KBM-7 (cell line): ENCODE results near the gene CMIP.
A peak's percentile ranks its signal among the peaks of the same experiment; 100 is the strongest.

Source experiments
- DNase-seq: peaks from one replicate; pipeline ENCODE4 v3.0.0-alpha.2; 2015
- in situ Hi-C: fragments of 300-500 bp; cut with MboI; formaldehyde crosslinking; loops from 2 replicates; pipeline ENCODE4 v1.14.3; 2020; ENCODE audit warnings: low sequenced_read_pairs, low pct_unique_long_range_greater_than_20kb, mixed read lengths

The CMIP gene

GRCh38 chr16:81583893-81584631 is 139.5 kb downstream of the CMIP start:
- no peak for DNase-seq
- in situ Hi-C loops = no loop called here

- in situ Hi-C loops = no loop called here
- DNase-seq = peak; percentile 26
Observed at GRCh38 chr16:81585785-81586184, 141.2 kb downstream of the CMIP start.

- no peak for DNase-seq
- in situ Hi-C loops = no loop called here
Observed at GRCh38 chr16:81586417-81586816, 141.8 kb downstream of the CMIP start.

GRCh38 chr16:81586977-81587625 is 142.5 kb downstream of the CMIP start:
- in situ Hi-C loops = no loop called here
- DNase-seq = no peak

- DNase-seq = no peak
- in situ Hi-C loops = no loop called here
Observed at GRCh38 chr16:81587626-81588160, 143.1 kb downstream of the CMIP start.

- in situ Hi-C loops = no loop called here
- DNase-seq = no peak
Observed at GRCh38 chr16:81588326-81589081, 143.9 kb downstream of the CMIP start.

DNA sequence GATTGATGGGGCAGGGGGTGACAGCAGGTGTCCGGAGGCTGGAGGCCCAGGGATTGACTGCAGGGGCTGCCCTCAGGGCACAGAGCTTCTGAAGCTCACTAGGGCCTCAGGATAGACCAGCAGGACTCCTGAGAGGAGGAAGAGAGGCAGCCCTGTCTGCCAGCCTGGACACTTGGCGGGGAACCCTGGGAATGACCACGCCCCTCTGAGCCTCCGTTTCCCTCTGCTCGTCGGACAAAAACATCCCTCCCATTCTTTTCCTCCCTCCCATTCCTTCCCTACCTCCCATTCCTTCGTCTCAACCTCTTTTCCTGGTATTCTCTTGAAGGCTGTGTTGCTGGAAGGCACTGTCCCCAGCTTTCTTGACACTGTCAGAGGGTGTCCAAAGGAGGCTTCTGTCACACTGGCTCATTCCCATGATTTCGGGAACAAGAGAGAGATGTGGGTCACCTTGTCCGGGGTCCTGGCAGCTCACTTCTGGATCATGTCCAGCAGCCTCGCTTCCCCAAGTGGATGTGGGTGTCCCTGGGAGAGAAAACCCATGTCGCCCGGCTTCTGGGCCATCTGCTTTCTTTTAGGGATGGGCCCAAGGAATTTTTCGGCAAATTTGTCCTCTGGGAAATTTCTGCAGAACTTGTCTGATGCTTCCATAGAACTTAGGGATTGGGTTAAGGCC is 145.5 kb downstream of the CMIP start:
- in situ Hi-C loops = no loop called here

GRCh38 chr16:81590714-81591544 is 146.3 kb downstream of the CMIP start:
- DNase-seq = no peak
- in situ Hi-C loops = no loop called here

More for the DNA sequence above, 145.5 kb downstream of the CMIP start:
- DNase-seq = no peak

- in situ Hi-C loops = no loop called here
- no peak for DNase-seq
Observed at GRCh38 chr16:81591545-81591870, 146.9 kb downstream of the CMIP start.

DNA sequence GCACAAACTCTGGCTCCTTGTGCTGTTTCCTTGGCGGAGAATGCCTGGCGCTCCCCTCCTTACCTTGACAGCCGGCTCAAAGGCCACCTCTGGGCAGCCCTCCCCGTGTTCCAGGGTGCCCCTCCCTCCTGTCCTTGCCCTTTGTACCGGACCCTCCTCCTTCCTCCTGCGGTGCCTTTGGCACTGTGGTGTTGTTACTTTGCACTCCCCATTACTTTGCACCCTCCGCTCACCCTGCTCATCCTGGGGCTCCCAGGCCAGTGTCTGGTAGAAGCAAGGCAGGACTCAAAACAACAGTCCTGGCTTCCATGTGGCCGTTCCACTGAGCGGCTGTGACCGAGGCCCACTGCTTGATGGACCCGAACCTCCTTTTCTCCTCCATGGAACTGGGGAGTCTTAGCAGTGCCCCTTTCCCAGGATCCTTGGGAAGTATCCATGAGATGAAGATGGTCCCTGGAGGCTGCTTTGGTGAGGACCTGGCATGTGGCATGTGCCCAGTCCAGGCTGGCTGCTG is 147.8 kb downstream of the CMIP start:
- DNase-seq = no peak
- in situ Hi-C loops = no loop called here

GRCh38 chr16:81593481-81593880 is 148.9 kb downstream of the CMIP start:
- DNase-seq = no peak
- in situ Hi-C loops = no loop called here

- DNase-seq = no peak
- in situ Hi-C loops = no loop called here
Observed at GRCh38 chr16:81595629-81596292, 151.2 kb downstream of the CMIP start.

- no peak for DNase-seq
- in situ Hi-C loops = no loop called here
Observed at GRCh38 chr16:81597079-81597658, 152.6 kb downstream of the CMIP start.

DNA sequence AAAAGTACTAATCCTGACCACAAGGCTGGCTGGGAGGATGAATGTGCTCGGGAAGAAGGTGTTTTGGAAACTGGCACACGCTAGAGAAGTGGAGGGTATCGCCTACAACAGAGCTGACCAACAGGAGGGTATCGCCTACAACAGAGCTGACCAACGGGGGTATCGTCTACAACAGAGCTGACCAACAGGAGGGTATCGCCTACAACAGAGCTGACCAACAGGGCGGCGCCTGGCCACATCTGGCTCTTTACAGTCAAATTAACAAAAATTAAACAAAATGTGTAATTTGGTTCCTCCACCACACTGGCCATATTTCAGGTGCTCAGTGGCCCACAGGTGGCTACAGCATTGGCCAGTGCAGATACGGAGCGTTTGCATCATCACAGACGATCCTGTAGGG is 153.5 kb downstream of the CMIP start:
- in situ Hi-C loops = no loop called here
- DNase-seq = no peak

DNA sequence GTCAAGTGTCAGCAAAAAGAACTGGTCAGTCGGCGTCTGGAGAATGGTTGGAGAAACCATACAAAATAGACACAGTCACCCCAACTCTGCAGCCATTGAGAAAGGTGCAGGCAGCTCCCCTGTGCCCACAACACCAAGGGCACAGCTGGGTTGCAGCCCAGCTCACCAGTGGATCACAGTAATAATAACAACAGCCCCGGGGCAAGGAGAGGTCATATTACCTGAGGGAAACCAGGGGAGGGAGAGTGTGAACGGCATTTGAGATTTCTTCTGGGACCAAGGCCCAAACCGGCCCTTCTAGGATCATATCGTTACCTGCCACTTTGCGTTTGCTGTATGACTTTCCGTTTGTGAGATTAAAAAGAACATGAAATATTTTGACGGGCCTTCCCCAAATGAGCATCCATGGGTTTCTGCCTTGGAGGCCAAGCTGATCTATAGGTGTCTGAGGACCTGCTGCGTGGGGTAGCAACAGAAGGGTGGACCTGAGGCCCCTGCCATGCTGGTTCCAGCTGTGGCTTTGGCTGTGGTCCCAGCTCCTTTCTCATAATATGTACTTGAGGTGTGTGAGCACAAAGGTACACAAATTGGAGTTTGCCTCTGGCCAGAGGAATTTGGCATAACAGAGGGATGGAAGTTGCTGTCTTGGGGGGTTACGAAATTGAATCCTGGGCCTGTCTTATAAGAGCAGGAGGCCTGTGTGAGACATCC is 154.6 kb downstream of the CMIP start:
- in situ Hi-C loops = no loop called here

DNA sequence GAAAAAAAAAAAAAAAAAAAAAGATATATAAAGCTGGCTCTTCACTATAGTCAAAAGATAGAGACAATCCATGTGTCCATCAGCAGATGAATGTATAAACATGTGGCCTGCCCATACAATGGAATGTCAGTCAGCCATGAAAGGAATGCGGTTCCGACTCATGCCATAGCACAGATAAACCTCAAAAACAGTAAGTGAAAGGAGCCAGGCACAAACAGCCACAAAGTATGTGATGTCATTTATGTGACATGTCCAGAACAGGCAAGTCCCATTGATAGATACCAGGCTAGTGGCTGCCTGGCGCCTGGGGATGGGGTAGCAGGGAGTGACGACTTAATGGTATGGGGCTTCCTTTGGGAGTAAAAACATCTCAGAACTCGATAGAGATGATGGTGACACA is 155.7 kb downstream of the CMIP start:
- no peak for DNase-seq
- in situ Hi-C loops = no loop called here

More for the DNA sequence above, 154.6 kb downstream of the CMIP start:
- DNase-seq = no peak

- no peak for DNase-seq
- in situ Hi-C loops = no loop called here
Observed at GRCh38 chr16:81601008-81601428, 156.4 kb downstream of the CMIP start.
